ENCODE data around the gene TFEB.
A peak's percentile ranks its signal among the peaks of the same experiment; 100 is the strongest.

- 0 out of 2 replicates have a peak, but pooled peaks have one; percentile 48 for TF ChIP-seq POLR2A (IDR thresholded peaks at IDR 0.05; ENCODE audit: low read depth, low read length)
- 0 out of 2 replicates have a peak, but pooled peaks have one; percentile 15 for TF ChIP-seq POLR2AphosphoS5 (IDR thresholded peaks at IDR 0.05; ENCODE audit: low read depth, low read length)
- TF ChIP-seq TAF1 (IDR thresholded peaks at IDR 0.05; ENCODE audit: low read depth, low read length), result no peak
- TF ChIP-seq POU2F2 (IDR thresholded peaks at IDR 0.05; ENCODE audit: low read depth, low read length), result no peak
These were observed 1.4 kb downstream of the TFEB start for GRCh38 chr6:41733707-41734665.
